ENCODE data around the gene PTGER4.
"Not testable (repeated sequence)": the region's sequence is repeated elsewhere in the genome, so short reads cannot be mapped to it uniquely, and the experiment has no call there.

The PTGER4 gene

DNA sequence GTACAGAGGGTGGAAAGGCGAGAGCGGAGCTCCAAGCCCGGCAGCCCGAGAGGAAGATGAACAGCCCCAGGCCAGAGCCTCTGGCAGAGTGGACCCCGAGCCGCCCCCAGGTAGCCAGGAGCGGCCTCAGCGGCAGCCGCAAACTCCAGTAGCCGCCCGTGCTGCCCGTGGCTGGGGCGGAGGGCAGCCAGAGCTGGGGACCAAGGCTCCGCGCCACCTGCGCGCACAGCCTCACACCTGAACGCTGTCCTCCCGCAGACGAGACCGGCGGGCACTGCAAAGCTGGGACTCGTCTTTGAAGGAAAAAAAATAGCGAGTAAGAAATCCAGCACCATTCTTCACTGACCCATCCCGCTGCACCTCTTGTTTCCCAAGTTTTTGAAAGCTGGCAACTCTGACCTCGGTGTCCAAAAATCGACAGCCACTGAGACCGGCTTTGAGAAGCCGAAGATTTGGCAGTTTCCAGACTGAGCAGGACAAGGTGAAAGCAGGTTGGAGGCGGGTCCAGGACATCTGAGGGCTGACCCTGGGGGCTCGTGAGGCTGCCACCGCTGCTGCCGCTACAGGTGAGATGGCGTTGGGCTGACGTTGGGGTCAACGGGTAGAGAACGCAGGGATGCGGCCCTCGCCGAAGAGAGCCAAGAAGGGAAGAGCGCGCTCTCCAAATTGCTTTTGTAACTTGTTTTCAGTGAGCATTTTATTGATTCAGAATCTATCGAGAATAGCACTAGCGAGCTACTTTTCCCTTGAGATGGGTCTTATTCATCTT is at the start of gene PTGER4:
Gene PTGER4 (plus strand): TSS at position 3 of the 769 bp plus-strand sequence. CDS start 1,079 bp downstream, outside the sequence.
- no peak for DNase-seq (ENCODE audit: low spot score)

DNA sequence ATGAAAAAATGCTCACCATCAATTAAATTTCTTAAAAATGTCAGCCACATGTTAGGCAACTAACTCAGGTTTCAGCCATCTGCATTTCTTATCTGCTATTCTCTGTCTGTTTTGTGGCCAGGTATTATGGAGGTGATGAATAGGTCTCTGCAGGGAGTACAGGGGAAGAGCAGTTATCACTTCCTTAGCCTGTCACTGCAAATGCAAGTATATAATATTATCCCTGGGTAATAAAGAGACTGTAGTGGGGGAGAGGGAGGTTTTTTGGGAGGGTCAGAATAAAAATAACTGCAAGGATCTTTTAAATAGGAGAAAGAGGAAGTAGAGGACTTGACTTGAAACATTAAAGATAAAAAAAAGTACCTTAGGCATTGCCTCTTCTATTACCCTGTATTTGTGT is 49.6 kb upstream of the PTGER4 start:
- no peak for DNase-seq (ENCODE audit: low spot score)

DNA sequence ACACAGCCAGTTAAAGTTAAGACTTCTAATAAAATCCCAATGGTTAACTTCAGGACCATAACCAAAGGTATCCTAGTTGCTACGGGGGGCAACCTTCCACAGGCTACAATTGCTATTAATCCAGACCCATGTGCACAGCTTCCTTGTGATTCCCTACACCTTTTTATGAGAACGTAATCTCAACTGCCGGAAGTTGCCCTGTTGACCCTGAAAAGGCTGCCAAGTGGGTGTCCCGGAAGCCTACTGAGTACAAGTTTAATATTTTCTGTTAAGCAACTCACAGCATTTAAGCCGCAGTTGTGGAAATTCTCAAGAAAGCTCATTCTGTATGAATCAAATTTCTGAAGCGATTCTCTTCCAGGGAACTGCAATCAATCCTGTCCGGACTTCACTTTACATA is 48.5 kb upstream of the PTGER4 start:
- no peak for DNase-seq (ENCODE audit: low spot score)

DNA sequence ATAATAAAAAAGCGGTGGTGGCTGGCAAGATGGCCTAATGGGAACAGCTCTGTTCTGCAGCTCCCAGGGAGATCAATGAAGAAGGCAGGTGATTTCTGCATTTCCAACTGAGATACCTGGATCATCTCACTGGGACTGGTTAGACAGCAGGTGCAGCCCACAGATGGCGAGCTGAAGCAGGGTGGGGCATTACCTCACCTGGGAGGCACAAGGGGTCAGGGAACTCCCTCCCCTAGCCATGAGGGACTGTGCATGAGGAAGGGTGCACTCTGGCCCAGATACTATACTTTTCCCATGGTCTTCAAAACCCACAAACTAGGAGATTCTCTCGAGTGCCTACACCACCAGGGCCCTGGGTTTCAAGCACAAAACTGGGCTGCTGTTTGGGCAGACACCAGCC is 45.6 kb upstream of the PTGER4 start:
- DNase-seq (ENCODE audit: low spot score) = no peak

DNA sequence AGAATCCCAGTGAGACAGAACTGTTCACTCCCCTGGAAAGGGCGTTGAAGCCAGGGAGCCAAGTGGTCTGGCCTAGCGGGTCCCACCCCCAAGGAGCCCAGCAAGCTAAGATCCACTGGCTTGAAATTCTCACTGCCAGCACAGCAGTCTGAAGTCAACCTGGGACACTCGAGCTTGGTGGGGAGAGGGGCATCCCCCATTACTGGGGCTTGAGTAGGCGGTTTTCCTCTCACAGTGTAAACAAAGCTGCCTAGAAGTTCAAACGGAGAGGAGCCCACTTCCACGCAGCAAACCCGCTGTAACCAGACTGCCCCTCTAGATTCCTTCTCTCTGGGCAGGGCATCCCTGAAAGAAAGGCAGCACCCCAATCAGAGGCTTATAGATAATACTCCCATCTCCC is 45.1 kb upstream of the PTGER4 start:
- DNase-seq (ENCODE audit: low spot score) = no peak

DNA sequence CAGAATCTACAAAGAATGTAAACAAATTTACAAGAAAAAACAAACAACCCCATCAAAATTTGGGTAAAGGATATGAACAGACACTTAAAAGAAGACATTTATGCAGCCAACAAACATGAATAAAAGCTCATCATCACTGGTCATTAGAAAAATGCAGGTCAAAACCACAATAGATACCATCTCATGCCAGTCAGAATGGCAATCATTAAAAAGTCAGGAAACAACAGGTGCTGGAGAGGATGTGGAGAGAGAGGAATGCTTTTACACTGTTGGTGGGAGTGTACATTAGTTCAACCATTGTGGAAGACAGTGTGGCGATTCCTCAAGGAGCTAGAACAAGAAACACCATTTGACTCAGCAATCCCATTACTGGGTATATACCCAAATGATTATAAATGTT is 40.2 kb upstream of the PTGER4 start:
- DNase-seq (ENCODE audit: low spot score) = not testable (repeated sequence)

DNA sequence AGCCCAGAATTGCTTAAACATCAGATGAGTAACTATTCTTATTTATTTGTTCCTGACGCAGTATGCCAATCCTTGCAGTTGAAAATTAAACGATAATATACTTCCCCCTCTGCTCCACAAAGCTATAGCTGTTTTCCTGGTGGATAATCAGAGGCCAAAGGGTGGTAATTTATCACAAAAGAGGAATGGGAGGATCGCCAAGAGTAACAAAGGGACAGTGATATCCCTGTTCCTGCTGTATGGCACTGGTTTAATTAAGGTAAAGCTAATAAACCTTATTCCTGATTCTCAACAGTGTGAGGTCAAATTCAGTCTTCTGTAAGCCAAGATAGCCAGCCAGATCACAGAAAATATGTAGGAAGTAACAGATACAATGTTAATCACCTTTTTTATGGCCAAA is 33.4 kb upstream of the PTGER4 start:
- DNase-seq (ENCODE audit: low spot score) = no peak

DNA sequence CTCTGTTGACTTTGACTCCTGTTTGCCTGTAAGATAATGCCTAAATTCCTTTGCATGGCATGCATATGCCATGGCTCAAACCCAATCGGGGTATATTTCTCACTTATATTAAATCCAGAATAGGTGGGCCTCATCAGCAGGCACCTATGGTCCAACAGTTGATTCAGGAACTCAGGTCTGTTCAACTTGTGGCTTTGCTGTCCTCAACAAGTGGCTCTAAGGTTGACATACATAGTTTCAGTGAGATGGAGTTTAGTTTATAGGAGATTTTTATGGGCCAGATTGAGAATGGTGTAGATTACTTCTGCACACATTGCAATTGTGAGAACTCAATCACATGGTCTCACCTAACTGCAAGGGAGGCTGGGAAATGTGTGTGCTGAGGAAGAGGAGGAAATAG is 31.6 kb upstream of the PTGER4 start:
- DNase-seq (ENCODE audit: low spot score) = no peak

DNA sequence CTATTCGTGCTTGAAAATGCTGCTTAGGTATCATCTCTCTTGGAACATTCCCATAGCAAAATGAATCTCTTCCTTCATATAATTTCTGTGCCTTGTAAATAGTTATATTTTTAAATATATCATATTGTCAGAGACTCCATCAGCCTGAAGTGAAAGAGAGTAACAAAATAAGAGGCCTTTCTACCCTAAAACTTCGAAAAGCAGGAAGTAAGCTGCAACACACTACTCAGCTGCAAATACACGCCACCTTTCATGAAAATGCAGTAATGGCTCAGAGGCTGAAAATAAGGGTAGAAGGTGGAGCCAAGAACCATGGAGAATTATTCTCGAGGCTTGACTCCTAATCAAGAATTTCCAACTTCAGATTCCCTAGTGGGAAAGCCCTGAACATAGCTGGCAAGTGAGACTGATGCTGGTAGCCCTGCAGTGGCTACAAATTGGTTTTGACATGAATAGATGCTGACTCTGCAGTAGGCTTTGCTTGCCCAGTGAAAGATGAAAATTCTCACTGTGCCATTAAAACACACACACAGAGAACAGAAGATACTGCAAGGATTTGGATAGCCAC is 30.2 kb upstream of the PTGER4 start:
- no peak for DNase-seq (ENCODE audit: low spot score)

DNA sequence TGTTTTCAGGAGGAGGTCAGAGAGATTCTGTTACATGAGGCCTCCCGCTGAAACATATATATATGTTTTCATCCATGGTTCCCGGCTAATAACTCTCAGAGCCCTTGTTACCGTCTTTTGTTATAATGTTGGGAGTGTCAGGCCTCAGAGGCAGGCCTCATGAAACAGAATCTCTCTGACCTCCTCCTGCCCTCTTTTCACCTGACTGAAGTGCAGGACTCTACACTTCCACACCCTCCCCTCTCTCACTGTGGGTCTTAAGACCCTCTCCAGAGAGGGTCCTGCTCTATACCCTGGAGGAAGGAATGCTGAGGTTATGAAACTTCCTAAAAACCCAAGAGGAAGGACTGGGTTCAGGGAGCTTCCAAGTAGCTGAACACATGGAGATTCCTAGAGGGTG is 28.5 kb upstream of the PTGER4 start:
- no peak for DNase-seq (ENCODE audit: low spot score)

DNA sequence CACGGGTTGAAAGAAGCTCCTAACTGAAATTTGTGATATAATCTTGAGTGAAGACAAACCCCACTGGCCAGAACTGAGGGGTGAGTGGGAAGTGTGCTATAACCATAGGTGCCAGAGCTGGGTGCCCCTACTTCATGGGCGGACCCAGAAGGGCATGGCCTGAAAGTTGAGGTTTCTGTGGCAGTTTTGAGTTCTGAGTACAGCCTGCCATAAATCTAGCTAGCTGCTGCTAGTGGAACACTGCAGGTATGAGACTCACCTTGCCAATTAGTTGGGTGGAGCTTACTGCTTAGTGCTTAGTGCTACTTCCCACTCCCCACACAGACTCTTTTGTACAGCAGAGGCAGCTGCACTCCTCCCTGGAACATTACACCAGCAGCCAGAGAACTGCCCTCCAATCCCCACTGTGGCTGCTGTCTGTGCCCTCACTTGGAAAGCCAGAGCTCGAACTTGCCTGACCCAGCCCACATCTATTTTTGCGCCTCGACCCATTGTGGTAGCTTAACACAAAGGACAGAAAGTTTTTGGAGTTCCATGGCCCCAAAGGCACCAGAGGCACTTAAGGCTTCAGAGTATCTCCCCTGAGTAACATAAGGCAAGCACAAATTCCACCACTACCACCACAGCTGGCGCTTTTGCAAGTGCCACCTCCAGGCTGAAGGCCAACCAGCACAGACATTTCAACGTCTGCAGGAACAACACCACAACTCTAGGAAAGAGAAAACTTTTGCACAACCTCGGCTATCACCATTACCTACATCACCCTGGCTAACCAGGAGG is 27.1 kb upstream of the PTGER4 start:
- DNase-seq (ENCODE audit: low spot score) = no peak

DNA sequence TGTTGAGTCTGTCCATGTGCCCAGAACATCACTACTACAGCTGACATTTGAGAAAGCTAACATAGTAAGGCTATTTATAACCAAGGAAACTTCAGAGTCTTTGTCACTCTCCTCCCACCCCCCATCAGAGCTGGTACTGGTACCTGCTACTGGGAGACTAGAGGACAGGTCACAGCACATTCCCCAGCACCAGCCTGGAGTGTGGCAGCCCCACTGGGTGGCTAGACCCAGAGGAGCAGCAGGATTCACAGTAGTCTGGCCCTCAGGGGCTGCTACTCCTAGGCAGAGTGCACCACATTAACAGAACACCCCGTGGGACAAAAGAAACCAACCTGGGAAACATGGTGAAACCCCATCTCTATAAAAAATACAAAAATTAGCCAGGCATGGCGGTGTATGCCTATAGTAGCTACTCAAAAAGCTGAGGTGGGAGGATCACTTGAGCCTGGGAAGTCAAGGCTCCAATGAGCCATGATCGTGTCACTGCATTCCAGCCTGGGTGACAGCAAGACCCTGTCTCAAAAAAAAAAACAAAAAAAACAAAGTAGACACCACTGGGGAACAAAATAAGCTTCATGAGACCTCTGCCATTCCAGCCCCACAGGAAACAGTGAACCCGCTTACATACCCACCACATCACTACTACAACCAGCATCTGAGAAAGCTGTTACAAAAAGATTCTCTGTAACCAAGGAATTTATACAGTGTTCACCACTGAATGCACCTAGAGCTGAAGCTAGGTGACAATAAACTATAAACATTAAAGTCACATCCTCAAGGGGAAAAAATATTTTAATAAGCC is 26.3 kb upstream of the PTGER4 start:
- no peak for DNase-seq (ENCODE audit: low spot score)

DNA sequence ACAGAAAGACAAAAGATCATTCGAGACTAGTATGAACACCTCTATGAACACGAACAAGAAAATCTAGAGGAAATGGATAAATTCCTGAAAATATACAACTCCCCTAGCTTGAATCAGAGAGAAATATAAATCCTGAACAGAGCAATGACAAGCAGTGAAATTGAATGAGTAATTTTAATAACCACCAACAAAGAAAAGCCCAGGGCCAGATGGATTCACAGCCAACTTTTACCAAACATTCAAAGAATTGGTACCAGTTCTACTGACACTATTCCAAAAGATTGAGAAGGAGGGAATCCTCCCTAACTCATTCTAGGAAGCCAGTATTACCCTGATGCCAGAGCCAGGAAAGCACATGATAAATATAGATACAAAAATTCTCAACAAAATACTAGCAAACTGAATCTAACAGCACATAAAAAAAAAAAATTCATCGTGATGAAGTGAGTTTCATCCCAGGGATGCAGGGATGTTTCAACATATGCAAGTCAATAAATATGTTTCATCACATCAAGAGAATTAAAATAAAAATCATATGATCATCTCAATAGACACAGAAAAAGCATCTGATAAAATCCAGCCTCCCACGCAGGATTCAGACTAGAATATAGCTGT is 25.2 kb upstream of the PTGER4 start:
- DNase-seq (ENCODE audit: low spot score) = no peak

DNA sequence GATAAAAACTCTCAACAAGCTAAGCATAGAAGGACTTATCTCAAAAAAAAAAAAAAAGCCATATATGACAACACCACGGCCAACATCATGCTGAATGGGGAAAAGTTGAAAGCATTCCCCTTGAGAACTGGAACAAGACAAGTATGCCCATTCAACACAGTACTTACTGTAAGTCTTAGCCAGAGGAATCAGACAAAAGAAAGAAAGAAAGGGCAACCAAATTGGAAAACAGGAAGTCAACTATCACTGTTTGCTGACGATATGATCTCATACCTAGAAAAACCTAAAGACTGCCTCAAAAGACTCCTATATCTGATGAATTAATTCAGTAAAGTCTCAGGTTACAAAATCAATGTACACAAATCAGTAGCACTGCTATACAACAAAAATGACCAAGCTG is 24.6 kb upstream of the PTGER4 start:
- no peak for DNase-seq (ENCODE audit: low spot score)

DNA sequence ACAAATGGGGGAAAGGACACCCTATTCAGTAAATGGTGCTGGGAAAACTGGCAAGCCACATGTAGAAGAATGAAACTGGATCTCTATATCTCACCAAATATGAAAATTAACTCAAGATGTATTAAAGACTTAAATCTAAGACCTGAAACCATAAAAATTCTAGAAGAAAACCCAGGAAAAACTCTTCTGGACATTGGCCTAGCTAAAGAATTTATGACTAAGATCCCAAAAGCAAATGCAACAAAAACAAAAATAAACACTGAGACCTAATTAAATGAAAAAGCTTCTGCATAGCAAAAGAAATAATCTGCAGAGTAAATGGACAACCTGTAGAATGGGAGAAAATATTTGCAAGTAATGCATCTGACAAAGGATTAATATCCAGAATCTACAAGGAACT is 23.6 kb upstream of the PTGER4 start:
- DNase-seq (ENCODE audit: low spot score) = not testable (repeated sequence)

DNA sequence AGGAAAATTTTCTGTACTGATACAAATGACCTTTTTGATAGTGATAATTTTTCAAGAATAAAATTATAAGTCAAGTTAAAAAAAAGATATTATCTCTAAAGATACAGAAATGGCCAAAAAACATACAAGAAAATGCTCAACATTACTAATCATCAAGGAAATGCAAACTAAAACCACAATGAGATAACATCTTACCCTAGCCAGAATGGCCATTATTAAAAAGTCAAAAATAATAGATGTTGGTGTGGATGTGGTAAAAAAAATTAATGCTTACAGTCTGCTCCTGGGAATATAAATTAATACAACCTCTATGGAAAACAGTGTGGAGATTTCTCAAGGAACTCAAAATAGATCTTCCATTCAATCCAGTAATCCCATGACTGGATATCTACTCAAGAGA is 22.9 kb upstream of the PTGER4 start:
- DNase-seq (ENCODE audit: low spot score) = no peak

DNA sequence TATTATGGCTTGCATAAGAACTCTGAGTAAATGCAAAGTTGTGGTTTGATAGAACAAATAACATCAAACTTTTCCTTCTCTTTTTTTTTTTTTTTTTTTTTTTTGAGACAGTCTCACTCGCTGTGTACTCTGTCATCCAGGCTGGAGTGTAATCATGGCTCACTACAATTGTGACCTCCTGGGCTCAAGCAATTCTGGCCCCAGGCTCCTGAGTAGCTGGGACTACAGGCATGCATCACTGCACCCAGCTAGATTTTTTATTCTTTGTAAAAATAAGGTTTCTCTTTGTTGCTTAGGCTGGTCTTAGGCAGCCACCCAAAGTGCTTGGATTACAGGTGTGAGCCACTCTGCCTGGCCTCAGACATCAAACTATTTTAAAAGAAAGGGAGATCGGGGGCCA is 19.0 kb upstream of the PTGER4 start:
- no peak for DNase-seq (ENCODE audit: low spot score)

DNA sequence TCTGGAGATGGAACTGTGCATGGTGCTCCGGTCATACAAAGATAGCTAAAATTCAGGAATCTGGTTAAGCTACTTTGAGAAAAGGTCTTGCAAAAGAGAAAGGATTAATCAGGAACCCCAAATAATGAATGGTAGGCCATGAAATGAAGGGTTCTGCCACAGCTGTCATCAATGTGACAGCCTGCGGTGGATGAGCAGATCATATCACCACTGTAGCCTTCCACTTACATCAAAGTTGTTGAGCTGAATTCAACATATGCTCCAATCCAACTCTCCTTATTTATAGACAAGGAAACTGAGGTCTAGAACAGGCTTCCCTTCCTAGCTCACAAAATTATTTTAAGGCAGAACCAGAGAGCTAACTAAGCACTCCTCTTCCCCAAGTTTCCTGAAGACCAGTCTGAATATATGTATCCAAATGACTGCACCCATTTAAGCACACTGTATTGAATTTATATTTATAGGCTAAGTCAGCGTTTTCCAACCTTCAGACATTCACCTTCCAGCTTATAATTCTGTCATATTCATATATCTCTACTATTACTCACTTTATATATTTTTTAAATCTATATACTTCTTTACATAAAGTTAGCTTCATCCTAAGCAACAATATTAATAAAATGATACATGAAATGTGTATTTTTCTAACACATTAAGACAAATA is 13.9 kb upstream of the PTGER4 start:
- no peak for DNase-seq (ENCODE audit: low spot score)

DNA sequence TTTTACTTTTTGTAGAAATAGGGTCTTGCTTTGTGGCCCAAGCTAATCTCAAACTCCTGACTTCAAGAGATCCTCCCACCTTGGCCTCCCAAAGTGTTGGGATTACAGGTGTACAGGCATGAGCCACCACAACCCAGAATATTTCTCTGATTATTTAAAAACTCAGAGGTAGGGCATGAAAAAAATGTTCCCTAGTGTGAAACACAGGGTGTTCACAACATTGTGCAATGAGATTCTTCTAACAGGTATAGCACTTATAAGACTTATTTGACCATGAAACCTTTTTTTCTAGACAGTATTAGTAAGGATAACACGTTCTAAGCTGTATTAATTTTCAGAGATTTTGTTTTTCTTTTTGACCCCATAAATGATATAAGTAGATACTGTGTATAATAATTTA is 13.1 kb upstream of the PTGER4 start:
- no peak for DNase-seq (ENCODE audit: low spot score)

DNA sequence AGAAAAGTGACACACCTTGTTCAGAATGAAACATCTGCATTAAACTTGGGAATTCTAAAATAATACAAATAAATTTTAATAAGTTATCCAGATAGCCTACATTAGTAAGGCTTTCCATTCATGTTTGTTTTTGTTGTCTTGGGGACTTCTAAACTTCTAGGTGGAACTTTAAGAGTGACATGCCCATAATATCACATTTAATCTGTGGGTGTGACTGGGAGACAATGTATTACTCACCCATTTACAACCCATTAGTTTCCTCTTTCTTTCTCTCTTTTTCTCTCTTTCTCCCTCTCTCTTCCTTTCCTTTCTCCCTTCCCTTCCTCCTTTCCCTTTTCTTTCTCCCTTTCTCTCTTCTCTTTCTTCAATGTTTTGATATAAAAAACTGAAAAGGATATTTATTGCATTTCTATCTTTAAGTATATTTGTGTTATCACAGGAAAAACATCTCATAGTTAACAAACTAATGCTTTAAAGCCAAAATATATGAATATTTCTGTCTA is 12.5 kb upstream of the PTGER4 start:
- no peak for DNase-seq (ENCODE audit: low spot score)

Data from AG08396 (cell line).